ENCODE results near the gene KASH5. TPM values are rescaled to one million over a fixed set of nuclear protein-coding genes. Genes with fewer than 3 reads are reported as not detected.

Gene KASH5
- total and polyA plus RNA-seq, 2 of the 8 experiments (the other 6 are each of a cell fraction or from before 2014, with no cell fraction given) = 0.05 to 0.19 TPM

DNA sequence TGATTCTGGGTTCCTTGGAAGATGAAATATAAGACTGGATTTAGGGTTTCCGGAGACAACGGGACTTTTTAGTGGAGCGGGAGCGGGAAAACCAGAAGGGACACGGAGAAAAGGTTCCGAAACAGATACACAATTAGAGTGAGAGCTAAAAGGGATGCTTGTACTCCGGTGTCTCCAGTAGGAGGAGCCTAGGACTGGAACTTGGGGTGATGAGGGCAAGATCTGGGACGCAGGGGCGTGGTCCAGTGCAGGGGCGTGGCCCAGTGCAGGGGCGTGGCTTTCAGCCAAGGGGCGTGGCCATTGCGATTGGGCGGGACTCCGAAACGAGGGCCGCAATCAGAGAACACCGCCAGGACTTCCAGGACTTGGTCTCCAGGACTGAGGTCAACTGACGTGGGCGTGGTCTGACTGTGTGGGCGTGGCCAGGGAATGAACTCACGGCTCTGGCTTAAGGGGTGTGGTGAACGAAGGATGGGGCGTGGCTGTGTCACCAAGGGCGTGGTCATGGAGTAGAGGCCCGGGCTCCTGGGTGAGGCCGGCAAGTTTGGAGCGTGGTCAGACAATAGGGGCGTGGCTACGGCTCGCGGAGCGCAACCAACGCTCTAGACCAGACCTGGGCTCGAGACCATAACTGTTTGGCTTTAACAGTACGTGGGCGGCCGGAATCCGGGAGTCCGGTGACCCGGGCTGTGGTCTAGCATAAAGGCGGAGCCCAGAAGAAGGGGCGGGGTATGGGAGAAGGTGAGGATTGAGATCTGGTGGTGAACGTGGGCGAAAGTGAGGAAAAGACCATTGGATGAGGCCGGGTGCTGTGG lies 24.6 kb upstream of the KASH5 start, which contains the start of gene DKKL1 (continued):
- TF ChIP-seq RBBP5 (IDR thresholded peaks at IDR 0.05; ENCODE audit: borderline replicate concordance, low read depth, low read length) (0 out of 2 replicates have a peak, but pooled peaks have one; percentile 38), RAD21 (IDR thresholded peaks at IDR 0.05 in 1 of 2, conservative IDR thresholded peaks at IDR 0.05 in 1 of 2; ENCODE audit: low read depth in 2 of 2, low read length in 2 of 2) (peak; percentile 49 to 53; a peak in 3 of 4 replicates), GTF2F1 (IDR thresholded peaks at IDR 0.05; ENCODE audit: borderline replicate concordance, low read depth, low read length) (no peak), CBX5 (IDR thresholded peaks at IDR 0.05; ENCODE audit: low read depth, low read length) (no peak), SP2 (IDR thresholded peaks at IDR 0.05; ENCODE audit: low read length) (no peak), ZNF274 (IDR thresholded peaks at IDR 0.05; ENCODE audit: borderline replicate concordance, extremely low read depth, low read length) (no peak), SIX5 (IDR thresholded peaks at IDR 0.05; ENCODE audit: low read depth, low read length) (no peak), KDM5A (IDR thresholded peaks at IDR 0.05; ENCODE audit: low read length) (no peak), FOSL1 (IDR thresholded peaks at IDR 0.05; ENCODE audit: insufficient read depth, low read depth, low read length) (no peak), CHD2 (IDR thresholded peaks at IDR 0.05; ENCODE audit: low read length) (no peak), SIN3A (conservative IDR thresholded peaks at IDR 0.05 in 1 of 2, IDR thresholded peaks at IDR 0.05 in 1 of 2; ENCODE audit: low read depth in 1 of 2, low read length in 2 of 2) (peak in 1 of 2 experiments; percentile 79; a peak in 2 of 4 replicates), CREB1 (IDR thresholded peaks at IDR 0.05) (peak; percentile 74), EZH2 (IDR thresholded peaks at IDR 0.05; ENCODE audit: low read depth, low read length, severe bottlenecking) (no peak), BACH1 (IDR thresholded peaks at IDR 0.05; ENCODE audit: low read length) (no peak), JUN (IDR thresholded peaks at IDR 0.05; ENCODE audit: low read depth, low read length) (no peak), HDAC6 (IDR thresholded peaks at IDR 0.05; ENCODE audit: low read depth, low read length) (no peak), SRF (IDR thresholded peaks at IDR 0.05; ENCODE audit: low read depth, low read length) (no peak), CHD1 (IDR thresholded peaks at IDR 0.05; ENCODE audit: low read depth, low read length) (no peak), SP4 (IDR thresholded peaks at IDR 0.05; ENCODE audit: low read length) (peak; percentile 90), RXRA (IDR thresholded peaks at IDR 0.05; ENCODE audit: insufficient read depth, low read depth, low read length) (no peak)
- TF ChIP-seq, protein P1, sequence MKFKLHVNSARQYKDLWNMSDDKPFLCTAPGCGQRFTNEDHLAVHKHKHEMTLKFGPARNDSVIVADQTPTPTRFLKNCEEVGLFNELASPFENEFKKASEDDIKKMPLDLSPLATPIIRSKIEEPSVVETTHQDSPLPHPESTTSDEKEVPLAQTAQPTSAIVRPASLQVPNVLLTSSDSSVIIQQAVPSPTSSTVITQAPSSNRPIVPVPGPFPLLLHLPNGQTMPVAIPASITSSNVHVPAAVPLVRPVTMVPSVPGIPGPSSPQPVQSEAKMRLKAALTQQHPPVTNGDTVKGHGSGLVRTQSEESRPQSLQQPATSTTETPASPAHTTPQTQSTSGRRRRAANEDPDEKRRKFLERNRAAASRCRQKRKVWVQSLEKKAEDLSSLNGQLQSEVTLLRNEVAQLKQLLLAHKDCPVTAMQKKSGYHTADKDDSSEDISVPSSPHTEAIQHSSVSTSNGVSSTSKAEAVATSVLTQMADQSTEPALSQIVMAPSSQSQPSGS (IDR thresholded peaks at IDR 0.05; ENCODE audit: low read length) = no peak
- TF ChIP-seq, protein P2, sequence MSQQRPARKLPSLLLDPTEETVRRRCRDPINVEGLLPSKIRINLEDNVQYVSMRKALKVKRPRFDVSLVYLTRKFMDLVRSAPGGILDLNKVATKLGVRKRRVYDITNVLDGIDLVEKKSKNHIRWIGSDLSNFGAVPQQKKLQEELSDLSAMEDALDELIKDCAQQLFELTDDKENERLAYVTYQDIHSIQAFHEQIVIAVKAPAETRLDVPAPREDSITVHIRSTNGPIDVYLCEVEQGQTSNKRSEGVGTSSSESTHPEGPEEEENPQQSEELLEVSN (IDR thresholded peaks at IDR 0.05) = peak; percentile 41; the same call in 1 of the 2 replicates
